Stimulated activated CD4-positive, alpha-beta T cell treated with anti-CD3 and anti-CD28 coated beads, TNF-alpha, amount 100 ng/mL, for 4 hours (primary cell): ENCODE measurements around the gene DEPDC5.
"Not testable (repeated sequence)": the region's sequence is repeated elsewhere in the genome, so short reads cannot be mapped to it uniquely, and the experiment has no call there.

Source experiments
- DNase-seq, 3 experiments: peaks; one replicate each; pipeline ENCODE4 v3.0.0-alpha.2; 2020; ENCODE audit warnings: low read depth in 3 of 3

Gene DEPDC5

GRCh38 chr22:31749636-31750364 is 4.0 kb upstream of the DEPDC5 start, which contains the start of gene PRR14L:
Gene PRR14L (minus strand): TSS chr22:31750132. CDS start chr22:31738860, 11,272 bp downstream.
- peak; percentile 98 to 100 (median 99) for DNase-seq

GRCh38 chr22:31750365-31751284 is 3.2 kb upstream of the DEPDC5 start:
- DNase-seq = no peak

- DNase-seq = no peak
Measured at GRCh38 chr22:31752096-31752847, 1.5 kb upstream of the DEPDC5 start.

- peak in 1 of 3 experiments; percentile 9 for DNase-seq
Measured at GRCh38 chr22:31753005-31753633, 700 bp upstream of the DEPDC5 start.

- DNase-seq = no peak
Measured at GRCh38 chr22:31754813-31755212, 994 bp downstream of the DEPDC5 start.

GRCh38 chr22:31757265-31757664 is 3.4 kb downstream of the DEPDC5 start:
- no peak for DNase-seq

- not testable (repeated sequence) for DNase-seq
Measured at GRCh38 chr22:31758860-31759259, 5.0 kb downstream of the DEPDC5 start.

GRCh38 chr22:31764785-31765184 is 11.0 kb downstream of the DEPDC5 start:
- DNase-seq = no peak

GRCh38 chr22:31768422-31769059 is 14.7 kb downstream of the DEPDC5 start:
- DNase-seq = no peak

- no peak for DNase-seq
Measured at GRCh38 chr22:31773416-31773815, 19.6 kb downstream of the DEPDC5 start.

GRCh38 chr22:31776231-31776630 is 22.4 kb downstream of the DEPDC5 start:
- no peak for DNase-seq

GRCh38 chr22:31789803-31790202 is 36.0 kb downstream of the DEPDC5 start:
- DNase-seq = no peak

GRCh38 chr22:31790240-31790639 is 36.4 kb downstream of the DEPDC5 start:
- no peak for DNase-seq

- not testable (repeated sequence) for DNase-seq
Measured at GRCh38 chr22:31799358-31799757, 45.5 kb downstream of the DEPDC5 start.

- DNase-seq = no peak
Measured at GRCh38 chr22:31800065-31800464, 46.2 kb downstream of the DEPDC5 start.

- DNase-seq = not testable (repeated sequence)
Measured at GRCh38 chr22:31800861-31801260, 47.0 kb downstream of the DEPDC5 start.

GRCh38 chr22:31802575-31802974 is 48.8 kb downstream of the DEPDC5 start:
- no peak for DNase-seq

- DNase-seq = no peak
Measured at GRCh38 chr22:31806751-31807150, 52.9 kb downstream of the DEPDC5 start.

GRCh38 chr22:31812977-31813605 is 59.3 kb downstream of the DEPDC5 start:
- DNase-seq = no peak

GRCh38 chr22:31813898-31814297 is 60.1 kb downstream of the DEPDC5 start:
- DNase-seq = not testable (repeated sequence)
